ENCODE results near the gene RCOR2. TPM values are rescaled to one million over a fixed set of nuclear protein-coding genes. Genes with fewer than 3 reads are reported as not detected.

The RCOR2 gene
- total RNA-seq, result 1.8 and 2.7 TPM in 2 replicates

DNA sequence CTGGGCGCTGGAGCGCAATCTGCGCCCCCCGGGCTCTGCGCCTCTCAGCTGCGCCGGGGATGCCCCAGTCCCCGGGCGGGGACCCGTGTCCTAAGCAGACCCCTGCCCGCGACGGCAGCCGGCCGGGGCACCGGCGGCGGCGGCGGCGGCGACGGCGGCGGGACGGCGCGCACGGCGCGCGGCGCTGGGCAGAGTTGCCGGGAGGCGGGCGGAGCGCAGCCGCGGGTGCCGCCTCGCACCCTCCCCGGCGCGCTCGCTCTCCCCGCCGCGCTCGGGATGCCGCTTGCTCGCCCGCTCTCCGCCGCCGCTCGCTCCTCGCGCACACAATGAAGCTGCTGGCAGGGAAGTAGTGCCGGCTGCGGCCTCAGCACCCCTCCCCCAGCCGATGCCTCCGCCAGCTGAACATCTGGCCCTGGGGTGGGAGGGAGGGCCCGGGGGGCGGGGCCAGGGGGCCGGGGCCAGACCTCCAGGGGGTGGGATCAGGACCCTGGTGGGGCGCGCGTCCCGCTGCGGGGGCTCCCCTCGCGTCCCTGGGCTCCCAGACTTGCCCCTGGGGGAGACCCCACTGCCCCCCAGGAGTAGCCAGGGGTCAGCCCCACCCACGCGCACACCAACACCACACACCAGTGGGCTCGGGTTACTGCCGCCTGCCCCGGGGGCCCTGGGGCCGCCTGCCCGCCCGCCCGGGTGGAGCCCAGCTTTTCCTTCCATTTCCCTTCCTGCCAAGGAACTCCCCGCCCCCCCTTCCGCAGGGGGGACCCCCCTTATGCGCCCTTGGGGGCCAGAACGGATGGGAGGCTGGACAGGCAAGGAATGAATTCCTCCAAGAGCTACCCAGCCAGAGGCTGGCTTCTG, at the start of gene RCOR2:
Gene RCOR2 (minus strand): TSS at position 328 of the 855 bp plus-strand sequence. CDS start 708 bp downstream, outside the sequence.

GRCh38 chr11:63938479-63939396, 21.8 kb upstream of the RCOR2 start, which contains the start of gene NAA40:
Gene NAA40 (plus strand): TSS chr11:63939002. CDS start chr11:63939097, 95 bp downstream.

Small RNA genes within 50 kb of the gene (small RNA-seq; reads per million reads assigned to genes)
- not detected for gene RNU6-1306P

Other genes starting within 250 kb of the RCOR2 start
- gene ATL3, start 245.8 kb downstream of the RCOR2 start, total RNA-seq, result 129 and 159 TPM in 2 replicates
- gene RTN3, start 235.7 kb downstream of the RCOR2 start, total RNA-seq, result 74.6 and 74.7 TPM in 2 replicates
- gene ZFTA, start 148.4 kb downstream of the RCOR2 start, total RNA-seq, result 9.6 and 22.5 TPM in 2 replicates
- gene SPINDOC, start 103.7 kb downstream of the RCOR2 start, total RNA-seq, result 14.0 and 16.4 TPM in 2 replicates
- 11.0 and 15.2 TPM in 2 replicates for gene MARK2, start 78.1 kb downstream of the RCOR2 start, total RNA-seq
- gene NAA40, start 21.8 kb upstream of the RCOR2 start, total RNA-seq, result 6.2 and 12.1 TPM in 2 replicates
- gene COX8A, start 57.5 kb upstream of the RCOR2 start, total RNA-seq, result 264 and 429 TPM in 2 replicates
- 44.4 and 46.3 TPM in 2 replicates for gene OTUB1, start 69.3 kb upstream of the RCOR2 start, total RNA-seq
- gene FLRT1, start 118.8 kb upstream of the RCOR2 start, total RNA-seq, result under 0.01 TPM in 1 of 2 replicates, not detected in the other
- gene MACROD1, start 248.9 kb upstream of the RCOR2 start, total RNA-seq, result 20.9 and 23.1 TPM in 2 replicates